RWPE1 (cell line): ENCODE data around the gene GPATCH3.

Source experiments
- CTCF ChIA-PET: fragments of 350-600 bp; sonication (Branson Sonifier 250); formaldehyde crosslinking; extraction: SDS; loops from one replicate; lab custom pipeline; 2021; lab: Yijun Ruan, JAX
- POLR2A ChIA-PET: fragments of 400-600 bp; formaldehyde crosslinking; extraction: SDS; loops from one replicate; lab custom pipeline; 2020; ENCODE audit warnings: antibody characterized with exemption; ENCODE audit not compliant: low non-redundant PET; lab: Yijun Ruan, JAX
- DNase-seq: peaks from one replicate; pipeline ENCODE4 v3.0.0; 2012; ENCODE audit warnings: low spot score
- H3K27ac ChIP-seq: fragments of 450-650 bp; 2 replicates; pipeline ENCODE4 v1.5.1; 2017
- TF ChIP-seq, protein P1 (sequence below): fragments of 450-650 bp; conservative IDR thresholded peaks from 2 replicates; pipeline ENCODE4 v1.5.1; 2017; ENCODE audit warnings: low read depth, mild to moderate bottlenecking

The GPATCH3 gene

DNA sequence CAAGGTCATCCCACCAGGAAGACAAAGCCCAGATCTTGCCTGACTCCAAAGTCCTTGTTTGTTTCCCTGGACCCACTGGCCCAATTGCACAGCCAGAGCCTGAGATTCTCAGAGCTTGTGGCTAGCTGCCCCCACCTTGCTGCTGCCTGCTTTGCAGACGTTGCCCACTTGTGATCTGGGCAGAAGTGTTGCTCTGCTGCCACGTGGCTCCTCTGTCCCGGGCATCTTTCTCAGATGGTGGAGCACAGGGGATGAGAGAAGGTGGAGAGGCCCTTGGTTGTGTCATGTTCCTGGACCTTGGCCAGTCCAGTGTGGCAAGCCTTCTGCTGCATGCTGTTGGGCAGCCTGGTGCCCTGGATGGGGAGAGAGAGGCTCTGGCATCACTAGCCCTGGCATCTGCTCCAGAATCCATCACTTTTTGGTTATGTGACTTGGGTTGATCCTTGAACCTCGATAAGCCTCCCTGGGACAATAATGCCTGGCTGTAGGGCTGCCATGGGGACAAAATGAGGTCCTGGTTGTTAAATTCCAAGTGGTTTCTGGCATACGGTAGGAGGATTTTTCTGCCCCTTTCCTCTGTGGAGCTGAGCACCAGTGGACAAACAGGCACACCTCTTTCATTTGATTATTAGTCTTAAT, 15.1 kb upstream of the GPATCH3 start:
- no peak for DNase-seq
- ChIA-PET CTCF (no interaction called here), POLR2A (no interaction called here)
- no peak overlapping the region for H3K27ac ChIP-seq
- TF ChIP-seq, protein P1, sequence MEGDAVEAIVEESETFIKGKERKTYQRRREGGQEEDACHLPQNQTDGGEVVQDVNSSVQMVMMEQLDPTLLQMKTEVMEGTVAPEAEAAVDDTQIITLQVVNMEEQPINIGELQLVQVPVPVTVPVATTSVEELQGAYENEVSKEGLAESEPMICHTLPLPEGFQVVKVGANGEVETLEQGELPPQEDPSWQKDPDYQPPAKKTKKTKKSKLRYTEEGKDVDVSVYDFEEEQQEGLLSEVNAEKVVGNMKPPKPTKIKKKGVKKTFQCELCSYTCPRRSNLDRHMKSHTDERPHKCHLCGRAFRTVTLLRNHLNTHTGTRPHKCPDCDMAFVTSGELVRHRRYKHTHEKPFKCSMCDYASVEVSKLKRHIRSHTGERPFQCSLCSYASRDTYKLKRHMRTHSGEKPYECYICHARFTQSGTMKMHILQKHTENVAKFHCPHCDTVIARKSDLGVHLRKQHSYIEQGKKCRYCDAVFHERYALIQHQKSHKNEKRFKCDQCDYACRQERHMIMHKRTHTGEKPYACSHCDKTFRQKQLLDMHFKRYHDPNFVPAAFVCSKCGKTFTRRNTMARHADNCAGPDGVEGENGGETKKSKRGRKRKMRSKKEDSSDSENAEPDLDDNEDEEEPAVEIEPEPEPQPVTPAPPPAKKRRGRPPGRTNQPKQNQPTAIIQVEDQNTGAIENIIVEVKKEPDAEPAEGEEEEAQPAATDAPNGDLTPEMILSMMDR = no peak

- ChIA-PET POLR2A (interaction anchor here (0.5 kb wide), 1 partner anchor 44 kb away, joined by 4 read pairs; no protein-coding TSS in a partner anchor), CTCF (interaction anchor here (0.7 kb wide), 1 partner anchor 36 kb away, joined by 4 read pairs; no protein-coding TSS in a partner anchor)
- DNase-seq = no peak
- TF ChIP-seq, protein P1 = no peak
- H3K27ac ChIP-seq = no peak within 1 kb of the TSS
Observed at GRCh38 chr1:26913754-26914619, 13.7 kb upstream of the GPATCH3 start, which contains the start of gene NR0B2. TSS of gene NR0B2 (minus strand) at chr1:26913975. CDS start at chr1:26913940, 35 bp downstream.

DNA sequence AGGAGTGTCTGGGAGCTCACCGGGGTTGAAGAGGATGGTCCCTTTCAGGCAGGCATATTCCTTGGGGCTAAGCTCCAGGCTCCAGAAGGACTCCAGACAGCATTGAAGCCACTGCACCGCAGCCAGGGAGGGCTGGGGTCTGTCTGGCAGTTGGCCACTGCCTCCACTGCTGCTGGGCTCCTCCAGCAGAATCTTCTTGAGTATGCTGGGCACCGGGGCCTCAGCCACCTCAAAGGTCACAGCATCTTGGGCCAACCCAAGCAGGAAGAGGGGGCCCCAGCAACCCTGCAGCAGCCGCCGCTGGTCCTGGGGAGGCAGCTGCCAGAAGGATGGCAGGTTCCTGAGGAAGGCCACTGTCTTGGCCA, 13.1 kb upstream of the GPATCH3 start:
- POLR2A ChIA-PET = interaction anchor here (0.5 kb wide), 1 partner anchor 43 kb away, joined by 4 read pairs; no protein-coding TSS in a partner anchor
- CTCF ChIA-PET = interaction anchor here (0.7 kb wide), 1 partner anchor 35 kb away, joined by 4 read pairs; no protein-coding TSS in a partner anchor
- TF ChIP-seq, protein P1 = no peak
- H3K27ac ChIP-seq = no peak overlapping the region
- DNase-seq = no peak

DNA sequence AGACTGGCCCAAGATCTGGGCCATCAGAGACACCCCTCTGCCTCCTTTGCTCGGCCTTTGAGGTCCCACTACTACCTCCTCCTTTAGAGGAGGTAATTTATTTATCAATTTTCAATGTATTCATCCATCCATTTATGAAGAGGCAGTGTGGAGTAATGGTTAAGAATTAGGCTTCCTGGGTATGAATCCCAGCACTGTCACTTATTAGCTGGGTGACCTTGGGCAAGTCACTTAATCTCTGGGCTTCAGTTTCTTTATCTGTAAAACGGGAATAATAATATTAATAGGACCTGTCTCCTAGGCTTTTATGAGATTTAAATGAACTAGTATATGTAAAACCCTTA, 11.9 kb upstream of the GPATCH3 start:
- ChIA-PET CTCF (no interaction called here), POLR2A (no interaction called here)
- no peak overlapping the region for H3K27ac ChIP-seq
- DNase-seq = no peak
- TF ChIP-seq, protein P1 = no peak

DNA sequence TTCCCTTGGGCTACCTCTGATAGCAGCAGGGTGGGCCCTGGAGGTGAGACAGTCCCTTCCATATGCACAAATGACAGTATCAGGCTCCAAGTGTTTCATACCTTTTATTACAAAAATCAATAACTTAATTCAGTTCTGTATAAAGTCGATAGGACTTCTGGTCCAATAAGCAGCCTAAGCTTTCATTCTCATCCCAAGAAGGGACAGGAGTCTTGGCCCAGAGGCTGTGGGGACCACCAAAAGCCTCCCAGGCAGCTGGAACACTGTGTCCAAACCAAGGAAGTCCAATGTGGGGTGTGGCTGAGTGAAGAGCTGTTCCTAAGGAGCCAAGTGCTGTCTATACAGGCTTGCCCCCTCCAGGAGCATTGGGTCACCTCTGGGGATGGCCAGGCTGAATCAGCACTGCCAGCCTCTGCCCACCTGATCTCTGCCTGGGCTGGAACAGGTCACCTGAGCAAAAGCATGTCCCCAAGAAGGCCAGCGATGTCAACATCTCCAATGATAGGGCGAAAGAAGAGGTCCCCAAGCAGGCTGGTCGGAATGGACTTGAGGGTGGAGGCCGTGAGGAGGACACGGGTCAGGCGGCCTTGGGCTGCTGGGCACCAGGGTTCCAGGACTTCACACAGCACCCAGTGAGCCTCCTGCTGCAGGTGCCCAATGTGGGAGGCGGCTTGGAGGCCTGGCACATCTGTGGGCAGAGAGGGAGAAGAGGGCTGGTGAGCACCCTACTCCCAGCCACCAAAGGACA, 11.3 kb upstream of the GPATCH3 start:
- DNase-seq = no peak
- no peak overlapping the region for H3K27ac ChIP-seq
- ChIA-PET POLR2A (no interaction called here), CTCF (no interaction called here)
- TF ChIP-seq, protein P1 = no peak
